COLO829 (cell line): ENCODE measurements around the gene MEGF8.

ENCODE experiments used
- DNase-seq: peaks from one replicate; pipeline ENCODE4 v3.0.0; 2012; ENCODE audit warnings: low spot score

The MEGF8 gene

GRCh38 chr19:42286349-42287016, 39.0 kb upstream of the MEGF8 start:
- DNase-seq, result no peak

DNA sequence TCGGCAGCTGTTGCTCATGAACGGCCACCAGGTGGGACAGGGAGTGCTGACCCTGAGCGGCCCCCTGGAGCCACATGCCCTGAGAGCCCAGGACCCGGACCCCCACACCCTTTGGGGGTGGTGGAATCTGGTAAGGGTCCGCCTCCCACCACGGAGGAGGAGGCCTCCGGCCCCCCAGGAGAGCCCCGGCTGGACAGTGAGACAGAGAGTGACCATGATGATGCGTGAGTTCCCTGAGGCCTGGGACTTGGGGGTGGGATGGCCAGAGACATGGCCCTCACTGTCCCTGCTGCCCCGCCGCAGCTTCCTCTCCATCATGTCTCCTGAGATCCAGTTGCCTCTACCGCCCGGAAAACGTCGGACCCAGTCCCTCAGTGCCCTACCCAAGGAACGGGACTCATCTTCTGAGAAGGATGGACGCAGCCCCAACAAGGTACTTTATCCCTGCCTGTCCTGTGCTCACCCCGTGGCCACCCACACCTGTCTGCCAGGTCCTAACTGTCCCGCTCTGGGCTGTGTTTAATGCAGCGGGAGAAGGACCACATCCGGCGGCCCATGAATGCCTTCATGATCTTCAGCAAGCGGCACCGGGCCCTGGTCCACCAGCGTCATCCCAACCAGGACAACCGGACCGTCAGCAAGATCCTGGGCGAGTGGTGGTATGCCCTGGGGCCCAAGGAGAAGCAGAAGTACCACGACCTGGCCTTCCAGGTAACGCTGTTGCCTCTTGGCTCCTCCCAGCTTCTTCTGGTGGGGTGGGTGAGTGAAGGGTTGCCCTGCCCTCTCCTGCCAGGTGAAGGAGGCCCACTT, 38.2 kb upstream of the MEGF8 start:
- no peak for DNase-seq

DNA sequence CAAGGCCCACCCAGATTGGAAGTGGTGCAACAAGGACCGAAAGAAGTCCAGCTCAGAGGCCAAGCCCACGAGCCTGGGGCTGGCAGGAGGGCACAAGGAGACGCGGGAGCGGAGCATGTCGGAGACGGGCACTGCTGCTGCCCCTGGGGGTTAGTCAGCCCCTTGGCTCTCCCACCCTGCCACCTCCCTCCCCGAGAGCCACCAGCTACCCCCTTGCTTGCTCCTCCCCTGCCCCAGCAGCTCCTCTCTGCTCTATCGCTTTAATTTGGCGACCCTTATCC, 37.7 kb upstream of the MEGF8 start:
- DNase-seq, result no peak

- DNase-seq, result no peak
Measured at GRCh38 chr19:42288387-42288786, 37.0 kb upstream of the MEGF8 start.

- DNase-seq, result no peak
Measured at GRCh38 chr19:42288881-42289555, 36.4 kb upstream of the MEGF8 start.

DNA sequence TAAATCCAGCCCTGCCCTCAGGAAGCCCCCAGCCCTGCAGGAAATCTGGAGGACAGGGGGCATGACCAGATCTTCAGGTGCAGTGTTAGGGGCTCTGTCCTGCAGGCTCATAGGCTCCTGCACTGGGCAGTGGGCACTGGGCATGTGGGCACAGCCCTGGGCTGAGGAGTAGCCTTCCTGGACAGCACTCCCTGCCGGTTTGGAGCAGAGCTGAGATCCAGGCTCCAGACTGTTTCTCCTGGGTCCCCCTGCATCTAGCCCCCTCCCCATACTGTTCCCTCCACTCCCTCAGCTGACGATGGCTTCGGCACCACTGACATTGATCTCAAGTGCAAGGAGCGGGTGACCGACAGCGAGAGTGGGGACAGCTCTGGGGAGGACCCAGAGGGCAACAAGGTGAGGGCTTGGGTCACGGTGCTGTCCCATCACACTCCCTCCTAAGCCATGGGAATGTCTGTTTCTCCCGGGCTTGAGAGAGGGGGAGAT, 35.8 kb upstream of the MEGF8 start:
- DNase-seq, result no peak

- no peak for DNase-seq
Measured at GRCh38 chr19:42290136-42290522, 35.3 kb upstream of the MEGF8 start.

DNA sequence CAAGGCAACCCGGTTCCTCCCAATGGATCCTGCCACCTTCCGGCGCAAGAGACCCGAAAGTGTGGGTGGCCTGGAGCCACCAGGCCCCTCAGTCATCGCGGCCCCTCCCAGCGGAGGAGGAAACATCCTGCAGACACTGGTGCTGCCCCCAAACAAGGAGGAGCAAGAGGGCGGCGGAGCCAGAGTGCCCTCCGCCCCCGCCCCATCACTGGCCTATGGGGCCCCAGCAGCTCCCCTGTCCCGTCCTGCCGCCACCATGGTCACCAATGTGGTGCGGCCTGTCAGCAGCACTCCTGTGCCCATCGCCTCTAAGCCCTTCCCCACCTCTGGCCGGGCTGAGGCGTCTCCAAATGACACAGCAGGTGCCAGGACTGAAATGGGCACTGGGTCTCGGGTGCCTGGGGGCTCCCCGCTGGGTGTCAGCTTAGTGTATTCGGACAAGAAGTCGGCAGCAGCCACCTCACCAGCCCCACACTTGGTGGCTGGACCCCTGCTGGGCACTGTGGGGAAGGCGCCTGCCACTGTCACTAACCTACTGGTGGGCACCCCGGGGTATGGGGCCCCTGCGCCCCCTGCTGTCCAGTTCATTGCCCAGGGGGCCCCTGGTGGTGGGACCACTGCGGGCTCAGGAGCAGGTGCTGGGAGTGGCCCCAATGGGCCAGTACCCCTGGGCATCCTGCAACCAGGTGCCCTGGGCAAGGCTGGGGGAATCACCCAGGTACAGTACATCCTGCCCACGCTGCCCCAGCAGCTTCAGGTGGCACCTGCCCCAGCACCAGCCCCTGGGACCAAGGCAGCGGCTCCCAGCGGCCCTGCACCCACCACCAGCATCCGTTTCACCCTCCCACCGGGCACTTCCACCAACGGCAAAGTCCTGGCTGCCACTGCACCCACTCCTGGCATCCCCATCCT, 34.7 kb upstream of the MEGF8 start:
- no peak for DNase-seq

DNA sequence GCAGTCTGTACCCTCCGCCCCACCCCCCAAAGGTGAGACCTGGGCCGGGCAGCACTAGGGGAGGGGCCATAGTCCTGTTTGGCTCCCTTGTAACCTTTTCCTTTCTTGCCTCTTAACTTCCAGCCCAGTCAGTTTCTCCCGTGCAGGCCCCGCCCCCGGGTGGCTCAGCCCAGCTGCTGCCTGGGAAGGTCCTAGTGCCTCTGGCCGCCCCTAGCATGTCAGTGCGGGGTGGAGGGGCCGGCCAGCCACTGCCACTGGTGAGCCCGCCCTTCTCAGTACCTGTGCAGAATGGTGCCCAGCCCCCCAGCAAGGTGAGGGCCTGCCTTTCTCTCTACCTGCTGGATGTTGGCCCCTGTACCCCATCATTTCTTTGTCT, 34.0 kb upstream of the MEGF8 start:
- no peak for DNase-seq

GRCh38 chr19:42292042-42292960, 33.1 kb upstream of the MEGF8 start:
- no peak for DNase-seq

- no peak for DNase-seq
Measured at GRCh38 chr19:42292963-42293362, 32.5 kb upstream of the MEGF8 start.

DNA sequence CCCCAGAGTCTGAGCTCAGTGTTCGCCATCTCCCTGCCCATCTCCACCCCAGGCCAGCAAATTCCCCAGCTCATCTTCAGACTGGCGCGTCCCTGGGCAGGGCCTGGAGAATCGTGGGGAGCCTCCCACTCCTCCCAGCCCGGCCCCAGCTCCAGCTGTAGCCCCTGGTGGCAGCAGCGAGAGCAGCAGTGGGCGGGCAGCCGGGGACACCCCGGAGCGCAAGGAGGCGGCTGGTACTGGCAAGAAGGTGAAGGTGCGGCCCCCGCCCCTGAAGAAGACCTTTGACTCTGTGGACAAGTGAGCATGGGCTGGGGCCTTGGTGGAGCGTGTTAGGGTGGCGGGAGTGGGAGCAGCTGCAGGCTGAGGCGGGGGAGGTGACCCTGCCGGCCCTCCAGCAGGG, 31.9 kb upstream of the MEGF8 start:
- DNase-seq, result no peak

GRCh38 chr19:42293948-42294347, 31.5 kb upstream of the MEGF8 start:
- no peak for DNase-seq

- no peak for DNase-seq
Measured at GRCh38 chr19:42294471-42295137, 30.8 kb upstream of the MEGF8 start.

DNA sequence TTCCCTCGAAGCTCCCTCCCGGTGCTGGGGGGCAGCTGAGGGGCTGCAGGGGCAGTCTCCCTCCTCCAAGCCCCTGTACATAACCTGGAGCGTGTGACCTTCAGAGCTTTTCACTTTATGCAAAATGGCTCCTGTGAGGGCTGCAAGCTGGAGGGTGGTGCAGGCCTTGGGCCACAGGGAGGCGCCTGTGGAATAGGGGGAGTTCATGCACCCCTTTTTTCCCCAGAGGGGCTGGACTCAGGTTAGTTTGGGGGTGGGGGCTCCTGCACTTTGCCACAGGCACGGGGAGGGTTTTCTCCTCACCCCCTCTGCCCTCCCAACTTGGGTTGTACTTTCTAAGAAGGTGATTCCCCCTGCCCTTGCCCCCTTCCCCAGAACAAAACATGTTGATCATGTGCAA, 30.1 kb upstream of the MEGF8 start:
- DNase-seq, result no peak

GRCh38 chr19:42295831-42296525, 29.5 kb upstream of the MEGF8 start:
- DNase-seq, result no peak

GRCh38 chr19:42297039-42297438, 28.4 kb upstream of the MEGF8 start:
- DNase-seq, result no peak

- DNase-seq, result no peak
Measured at GRCh38 chr19:42301646-42302203, 23.7 kb upstream of the MEGF8 start, which contains the start of gene PRR19. Gene PRR19, plus strand, starts transcription at chr19:42302132. Its CDS starts 7,453 bp downstream, at chr19:42309585.

GRCh38 chr19:42303101-42303464, 22.4 kb upstream of the MEGF8 start:
- DNase-seq, result no peak

- DNase-seq, result no peak
Measured at GRCh38 chr19:42303876-42304275, 21.6 kb upstream of the MEGF8 start.
